Lower lobe of right lung (tissue), 2 donors: Measurements from ENCODE around the gene PAEP. TPM values are rescaled to one million over a fixed set of nuclear protein-coding genes. Genes with fewer than 3 reads are reported as not detected.

Source experiments
- ATAC-seq, 2 donors: fragments of 200-7000 bp; cut with Tn5 transposase; one replicate each; pipeline ENCODE4 v1.9.1; 2020 to 2022; ENCODE audit warnings: mild to moderate bottlenecking in 2 of 2, moderate library complexity in 2 of 2
- DNase-seq: peaks from one replicate; pipeline ENCODE4 v3.0.0-alpha.2; 2020
- H3K27ac ChIP-seq: fragments of 200-600 bp; one replicate; pipeline ENCODE4 v1.8.0; 2022
- H3K27me3 ChIP-seq: fragments of 200-600 bp; one replicate; pipeline ENCODE4 v1.8.0; 2022; ENCODE audit warnings: low read depth
- H3K36me3 ChIP-seq: fragments of 200-600 bp; one replicate; pipeline ENCODE4 v1.8.0; 2022; ENCODE audit warnings: mild to moderate bottlenecking
- H3K4me1 ChIP-seq: fragments of 200-600 bp; one replicate; pipeline ENCODE4 v1.8.0; 2022
- H3K4me3 ChIP-seq: fragments of 200-600 bp; one replicate; pipeline ENCODE4 v1.8.0; 2022; ENCODE audit warnings: mild to moderate bottlenecking
- H3K9me3 ChIP-seq: fragments of 200-600 bp; one replicate; pipeline ENCODE4 v1.8.0; 2022
- intact Hi-C: fragments of 100-400 bp; cut with DNase I; formaldehyde crosslinking; loops from one replicate; pipeline ENCODE4 v1.11.0; 2022
- total RNA-seq: library from RNA; stranded (reverse); fragmentation: NEBNext Ultra II Directional; extraction: Animal tissue kit (Norgen Biotek cat#: 25700); gene quantifications from one replicate; pipeline ENCODE4 v1.2.1, GENCODE V29; 2021
- TF ChIP-seq, protein P1 (sequence below): fragments of 200-600 bp; IDR thresholded peaks from one replicate; pipeline ENCODE4 v1.8.0; 2022; ENCODE audit warnings: antibody characterized with exemption, mild to moderate bottlenecking
- donor health status: DM: no; HTN: yes; CAD: no; lungs with severe emphysema.

Gene PAEP
- total RNA-seq, 1 donor from 2014 or later, result not detected

DNA sequence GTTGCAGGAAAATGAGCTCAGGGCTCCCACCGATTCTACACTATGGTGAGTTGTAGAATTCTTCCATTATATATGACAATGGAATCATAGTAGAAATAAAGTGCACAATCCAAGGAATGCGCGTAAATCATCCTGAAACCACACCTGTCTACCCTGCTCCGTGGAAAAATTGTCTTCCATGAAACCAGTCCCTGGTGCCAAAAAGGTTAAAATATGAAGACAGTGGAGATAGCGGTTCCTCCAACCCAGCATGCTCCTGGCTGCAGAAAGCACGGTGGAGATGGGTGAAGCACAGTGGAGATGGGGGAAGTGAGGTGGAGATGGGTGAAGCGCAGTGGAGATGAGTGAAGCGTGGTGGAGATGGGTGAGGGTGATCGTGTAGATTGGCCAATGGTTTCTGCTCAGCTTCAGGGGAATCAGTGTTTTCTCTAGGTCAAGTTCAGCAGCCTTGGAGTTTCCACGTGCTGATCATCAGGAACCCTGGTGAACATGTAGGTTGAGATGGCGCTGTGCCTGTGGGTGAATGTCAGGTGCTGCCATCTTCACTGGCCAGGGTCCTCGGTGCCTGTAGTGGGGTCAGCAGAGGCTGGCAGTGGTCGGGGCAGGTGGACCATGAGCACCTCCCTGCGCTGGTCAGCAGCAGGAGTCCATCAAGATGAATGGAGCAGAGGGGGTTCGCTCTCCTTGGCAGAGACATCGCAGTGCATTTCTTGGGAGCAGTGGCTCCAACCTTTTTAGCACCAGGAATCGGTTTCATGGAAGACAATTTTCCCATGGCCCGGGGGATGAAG, 20.3 kb downstream of the PAEP start:
- Histone ChIP-seq H3K4me3 (no peak overlapping the region), H3K27me3 (peaks cover 4% of the 10 kb centered on the region), H3K36me3 (no peaks in the 10 kb centered on the region), H3K27ac (no peak overlapping the region), H3K4me1 (no peaks in the 10 kb centered on the region), H3K9me3 (no peaks in the 10 kb centered on the region)
- DNase-seq (no peak), ATAC-seq (no peak)
- TF ChIP-seq, protein P1, sequence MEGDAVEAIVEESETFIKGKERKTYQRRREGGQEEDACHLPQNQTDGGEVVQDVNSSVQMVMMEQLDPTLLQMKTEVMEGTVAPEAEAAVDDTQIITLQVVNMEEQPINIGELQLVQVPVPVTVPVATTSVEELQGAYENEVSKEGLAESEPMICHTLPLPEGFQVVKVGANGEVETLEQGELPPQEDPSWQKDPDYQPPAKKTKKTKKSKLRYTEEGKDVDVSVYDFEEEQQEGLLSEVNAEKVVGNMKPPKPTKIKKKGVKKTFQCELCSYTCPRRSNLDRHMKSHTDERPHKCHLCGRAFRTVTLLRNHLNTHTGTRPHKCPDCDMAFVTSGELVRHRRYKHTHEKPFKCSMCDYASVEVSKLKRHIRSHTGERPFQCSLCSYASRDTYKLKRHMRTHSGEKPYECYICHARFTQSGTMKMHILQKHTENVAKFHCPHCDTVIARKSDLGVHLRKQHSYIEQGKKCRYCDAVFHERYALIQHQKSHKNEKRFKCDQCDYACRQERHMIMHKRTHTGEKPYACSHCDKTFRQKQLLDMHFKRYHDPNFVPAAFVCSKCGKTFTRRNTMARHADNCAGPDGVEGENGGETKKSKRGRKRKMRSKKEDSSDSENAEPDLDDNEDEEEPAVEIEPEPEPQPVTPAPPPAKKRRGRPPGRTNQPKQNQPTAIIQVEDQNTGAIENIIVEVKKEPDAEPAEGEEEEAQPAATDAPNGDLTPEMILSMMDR, result no peak
- intact Hi-C loops, result no loop called here

DNA sequence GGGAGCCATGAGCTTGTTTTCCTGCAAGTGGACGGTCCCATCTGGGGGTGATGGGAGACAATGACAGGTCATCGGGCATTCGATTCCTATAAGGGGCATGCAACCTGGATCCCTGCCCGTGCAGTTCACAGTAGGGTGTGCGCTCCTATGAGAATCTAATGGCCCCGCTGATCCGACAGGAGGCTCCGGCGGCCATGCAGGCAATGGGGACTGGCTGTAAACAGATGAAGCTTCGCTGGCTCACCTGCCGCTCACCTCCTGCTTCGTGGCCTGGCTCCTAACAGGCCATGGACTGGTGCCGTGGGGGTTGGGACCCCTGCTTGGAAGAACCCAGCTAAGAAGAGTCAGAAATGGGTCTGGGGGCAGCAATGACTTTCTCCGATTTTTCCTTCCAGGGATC, 21.0 kb downstream of the PAEP start:
- Histone ChIP-seq H3K4me3 (no peak overlapping the region), H3K9me3 (no peaks in the 10 kb centered on the region), H3K36me3 (no peaks in the 10 kb centered on the region), H3K4me1 (no peaks in the 10 kb centered on the region), H3K27ac (no peak overlapping the region), H3K27me3 (peaks cover 4% of the 10 kb centered on the region)
- intact Hi-C loops, result no loop called here
- no peak for DNase-seq
- TF ChIP-seq, protein P1, result no peak
- ATAC-seq, result no peak

DNA sequence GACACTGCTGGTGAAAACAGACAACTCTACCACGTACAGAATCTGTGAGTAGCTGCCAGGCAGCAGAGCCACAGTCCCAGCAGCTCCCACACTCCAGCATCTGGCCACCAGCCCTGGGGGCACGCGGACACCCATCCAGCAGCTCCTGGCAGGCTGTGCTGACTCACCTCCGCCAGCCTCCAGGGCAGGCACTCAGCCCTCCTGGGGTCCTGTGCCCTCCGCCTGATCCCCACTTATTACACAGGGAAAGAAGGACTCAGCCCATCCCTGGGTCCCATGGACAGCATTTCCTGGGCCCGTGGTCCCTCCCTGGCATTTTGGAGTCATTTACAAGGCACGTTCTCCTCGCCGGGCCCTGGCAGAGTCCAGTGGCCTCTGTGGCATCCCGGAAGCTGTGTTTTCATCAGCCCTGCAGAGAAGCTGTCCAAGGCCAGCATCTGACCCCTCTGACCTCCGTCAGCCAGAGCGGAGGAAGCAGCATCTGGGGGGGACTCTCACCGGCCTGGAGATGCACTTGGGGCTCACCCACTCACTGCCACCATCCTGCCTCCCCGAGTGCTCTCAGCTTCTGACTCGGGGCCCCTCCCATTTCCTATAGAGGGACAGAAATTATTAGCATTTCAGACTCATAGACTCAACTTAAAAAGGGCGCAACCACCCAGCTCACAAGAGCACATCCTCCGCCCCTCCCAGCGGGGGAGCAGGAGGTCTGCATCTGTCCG, 21.6 kb downstream of the PAEP start:
- TF ChIP-seq, protein P1, result no peak
- ATAC-seq (no peak), DNase-seq (no peak)
- H3K4me1 ChIP-seq, result no peaks in the 10 kb centered on the region
- peaks cover 4% of the 10 kb centered on the region for H3K27me3 ChIP-seq
- no peak overlapping the region for H3K27ac ChIP-seq
- H3K9me3 ChIP-seq, result no peaks in the 10 kb centered on the region
- intact Hi-C loops, result no loop called here
- H3K4me3 ChIP-seq, result no peak overlapping the region
- no peaks in the 10 kb centered on the region for H3K36me3 ChIP-seq

DNA sequence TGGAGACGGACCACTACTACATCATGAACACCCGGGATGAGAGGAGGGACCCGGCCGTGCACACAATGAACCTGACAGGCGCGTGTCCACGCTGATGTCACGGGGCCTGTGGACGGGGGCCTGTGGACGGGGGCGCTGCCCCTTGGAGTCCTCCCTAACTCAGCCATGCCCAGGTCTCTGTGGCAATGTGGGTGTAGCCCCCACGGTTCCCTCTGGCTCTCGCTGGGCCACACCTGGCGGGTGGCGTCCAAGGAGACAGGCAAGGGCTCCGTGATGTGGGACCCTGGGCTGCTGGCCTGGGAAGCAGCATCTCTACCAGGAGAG, 22.1 kb downstream of the PAEP start:
- H3K4me1 ChIP-seq, result no peaks in the 10 kb centered on the region

DNA sequence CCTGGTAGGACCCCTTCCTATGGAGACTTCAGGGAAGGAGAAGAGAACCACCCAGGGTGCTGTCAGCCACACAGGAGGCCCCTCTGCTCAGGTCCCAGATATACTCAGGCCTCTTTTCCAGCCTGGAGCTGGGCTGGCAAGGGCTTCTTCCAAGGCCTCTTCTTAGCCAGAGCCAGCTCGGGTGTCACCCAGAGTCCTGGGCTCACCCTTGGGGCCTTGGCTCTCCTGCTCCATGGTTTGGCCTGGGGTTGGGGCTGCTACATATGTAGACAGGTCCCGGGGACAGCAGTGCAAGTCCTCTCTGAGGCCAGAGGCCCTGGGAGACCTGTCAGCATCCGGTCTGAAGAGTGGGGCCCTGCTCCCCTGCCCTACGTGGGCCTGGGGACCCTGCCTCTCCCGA, 22.8 kb downstream of the PAEP start:
- DNase-seq (no peak), ATAC-seq (no peak)
- Histone ChIP-seq H3K4me3 (no peak overlapping the region), H3K27ac (no peak overlapping the region), H3K36me3 (no peaks in the 10 kb centered on the region), H3K27me3 (peaks cover 4% of the 10 kb centered on the region), H3K9me3 (no peaks in the 10 kb centered on the region), H3K4me1 (no peaks in the 10 kb centered on the region)
- TF ChIP-seq, protein P1, result no peak
- intact Hi-C loops, result no loop called here

More for the DNA sequence above, 22.1 kb downstream of the PAEP start:
- H3K9me3 ChIP-seq, result no peaks in the 10 kb centered on the region
- ATAC-seq (no peak), DNase-seq (no peak)
- H3K27me3 ChIP-seq, result peaks cover 4% of the 10 kb centered on the region
- H3K27ac ChIP-seq, result no peak overlapping the region
- no peak overlapping the region for H3K4me3 ChIP-seq
- intact Hi-C loops, result no loop called here
- H3K36me3 ChIP-seq, result no peaks in the 10 kb centered on the region
- TF ChIP-seq, protein P1, result no peak
